ENCODE results near the gene AGPAT4.

The AGPAT4 gene

DNA sequence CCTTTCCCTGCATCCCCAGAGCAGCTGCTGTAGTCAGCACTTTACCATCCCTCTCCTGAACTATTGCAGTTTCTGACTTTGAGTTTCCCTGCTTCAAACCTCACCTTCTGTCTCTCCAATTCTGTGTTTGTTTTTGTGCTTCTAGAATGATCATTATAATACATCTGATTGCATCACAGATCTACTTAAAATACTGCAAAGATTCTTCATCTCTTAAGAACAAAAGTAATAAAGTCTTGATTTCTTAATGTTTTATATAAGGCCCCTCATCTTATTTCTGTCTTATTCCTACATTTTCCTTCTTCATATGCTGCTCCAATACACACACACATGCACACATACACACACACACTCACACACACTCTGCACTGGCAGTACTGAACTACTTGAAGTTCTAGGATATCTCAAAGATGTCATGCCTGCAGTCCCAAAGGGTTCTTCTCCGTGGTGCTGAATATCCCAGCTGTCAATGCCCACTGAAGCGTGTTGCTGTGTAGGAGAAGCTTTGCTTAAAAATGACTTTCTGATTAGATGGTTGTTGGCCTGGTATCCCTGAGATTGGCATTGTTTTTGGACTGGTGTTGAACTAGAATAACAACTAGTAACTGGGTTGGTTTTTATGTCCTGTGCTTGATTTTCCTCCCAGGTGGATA is 185.1 kb downstream of the AGPAT4 start:
- Histone ChIP-seq H3K27me3 (ENCODE audit: control insufficient read depth, insufficient read depth, low read length) (no peaks in the 10 kb centered on the region), H3K9me3 (ENCODE audit: control insufficient read depth, insufficient read depth, low read depth, low read length) (no peaks in the 10 kb centered on the region), H3K9ac (ENCODE audit: low read length) (no peak overlapping the region), H3K4me1 (ENCODE audit: control insufficient read depth, insufficient read depth, low read length) (no peaks in the 10 kb centered on the region), H3K36me3 (ENCODE audit: control insufficient read depth, insufficient read depth, low read length) (peaks cover 97% of the 10 kb centered on the region), H3K27ac (ENCODE audit: low read depth, low read length) (no peak overlapping the region), H3K4me3 (ENCODE audit: low read depth, low read length) (no peak overlapping the region)

DNA sequence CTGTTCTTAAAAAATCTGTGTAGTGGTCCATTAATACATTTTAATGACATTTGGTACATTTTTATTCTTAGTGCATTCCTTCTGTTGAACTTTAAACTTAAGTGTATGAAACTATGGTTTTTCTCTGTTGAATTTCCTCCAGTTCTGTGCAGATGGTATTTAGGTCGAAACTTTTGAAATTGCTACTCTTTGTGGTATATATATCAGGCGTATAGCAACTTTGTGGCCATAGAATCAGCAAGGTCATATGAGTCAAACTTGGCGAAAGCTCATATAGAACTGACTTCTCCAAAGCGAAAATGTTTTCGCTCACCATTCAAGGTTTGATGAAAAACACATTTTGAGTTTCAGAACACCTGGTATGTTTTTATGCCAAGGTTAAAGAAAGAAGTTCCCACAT is 188.6 kb downstream of the AGPAT4 start:
- no peak overlapping the region for H3K9ac ChIP-seq (ENCODE audit: low read length)
- no peak overlapping the region for H3K4me3 ChIP-seq (ENCODE audit: low read depth, low read length)
- H3K4me1 ChIP-seq (ENCODE audit: control insufficient read depth, insufficient read depth, low read length), result no peaks in the 10 kb centered on the region
- H3K9me3 ChIP-seq (ENCODE audit: control insufficient read depth, insufficient read depth, low read depth, low read length), result no peaks in the 10 kb centered on the region
- no peak overlapping the region for H3K27ac ChIP-seq (ENCODE audit: low read depth, low read length)
- H3K36me3 ChIP-seq (ENCODE audit: control insufficient read depth, insufficient read depth, low read length), result peaks cover 100% of the 10 kb centered on the region
- no peaks in the 10 kb centered on the region for H3K27me3 ChIP-seq (ENCODE audit: control insufficient read depth, insufficient read depth, low read length)

DNA sequence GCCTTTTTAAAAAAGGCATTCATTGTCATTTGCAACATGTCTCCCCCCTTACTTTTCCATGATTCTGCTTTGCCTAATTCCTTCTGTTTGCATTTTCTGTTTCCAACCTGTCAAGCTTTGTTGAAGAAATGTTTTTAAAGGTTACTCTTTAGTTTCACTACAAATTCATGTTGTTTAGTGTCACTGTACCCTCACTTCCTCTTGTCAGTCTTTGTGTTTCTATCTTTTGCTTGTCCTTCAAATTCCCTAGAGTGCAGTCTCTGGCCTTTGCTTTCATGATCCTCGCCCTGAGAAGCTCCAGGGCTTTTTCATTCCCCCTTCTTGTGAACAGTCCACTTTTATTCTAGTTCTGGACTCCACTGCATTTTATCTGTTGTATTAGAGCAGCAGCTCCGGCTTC is 191.6 kb downstream of the AGPAT4 start:
- Histone ChIP-seq H3K9ac (ENCODE audit: low read length) (no peak overlapping the region), H3K27me3 (ENCODE audit: control insufficient read depth, insufficient read depth, low read length) (no peaks in the 10 kb centered on the region), H3K4me3 (ENCODE audit: low read depth, low read length) (no peak overlapping the region), H3K36me3 (ENCODE audit: control insufficient read depth, insufficient read depth, low read length) (peaks cover 90% of the 10 kb centered on the region), H3K27ac (ENCODE audit: low read depth, low read length) (no peak overlapping the region), H3K4me1 (ENCODE audit: control insufficient read depth, insufficient read depth, low read length) (no peaks in the 10 kb centered on the region), H3K9me3 (ENCODE audit: control insufficient read depth, insufficient read depth, low read depth, low read length) (no peaks in the 10 kb centered on the region)

DNA sequence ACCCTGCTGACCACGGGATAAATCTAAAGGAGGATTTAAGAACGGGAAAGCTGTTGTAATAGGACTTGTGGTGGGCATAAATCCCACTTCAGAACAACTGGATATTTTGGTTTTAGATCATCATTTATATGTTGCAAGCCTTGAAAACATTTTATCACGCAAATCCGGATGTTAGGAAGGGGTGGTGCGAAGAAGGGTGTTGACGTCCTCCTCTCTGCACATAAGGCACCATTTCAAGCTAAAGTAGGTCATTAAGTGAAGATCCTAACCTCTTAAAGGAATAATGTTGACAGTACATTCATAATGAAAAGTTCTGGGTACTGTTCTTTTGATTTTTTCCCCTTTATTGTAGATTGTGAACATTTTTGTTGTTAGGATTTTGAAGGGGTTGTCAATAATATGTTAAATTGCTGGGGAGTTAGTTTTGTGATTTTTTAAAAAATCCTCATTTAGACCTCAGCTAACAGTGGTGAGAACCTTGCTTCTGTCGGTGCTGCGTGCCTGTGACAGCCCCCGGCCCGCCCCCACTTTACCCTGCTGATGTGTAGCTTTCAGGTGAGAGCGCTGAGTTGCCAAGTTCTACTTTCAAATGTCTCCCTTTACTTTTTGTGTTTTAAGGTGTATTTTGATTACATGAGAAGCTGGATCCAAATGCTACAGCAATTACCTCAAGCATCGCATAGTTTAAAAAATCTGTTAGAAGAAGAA is 193.4 kb downstream of the AGPAT4 start:
- Histone ChIP-seq H3K4me1 (ENCODE audit: control insufficient read depth, insufficient read depth, low read length) (no peaks in the 10 kb centered on the region), H3K36me3 (ENCODE audit: control insufficient read depth, insufficient read depth, low read length) (peaks cover 87% of the 10 kb centered on the region), H3K9me3 (ENCODE audit: control insufficient read depth, insufficient read depth, low read depth, low read length) (no peaks in the 10 kb centered on the region), H3K4me3 (ENCODE audit: low read depth, low read length) (no peak overlapping the region), H3K27ac (ENCODE audit: low read depth, low read length) (no peak overlapping the region), H3K9ac (ENCODE audit: low read length) (no peak overlapping the region), H3K27me3 (ENCODE audit: control insufficient read depth, insufficient read depth, low read length) (no peaks in the 10 kb centered on the region)

Measured in HUES6 (cell line).